Thyroid gland (tissue), 4 donors: Measurements from ENCODE around the gene LIF. TPM values are rescaled to one million over a fixed set of nuclear protein-coding genes. Genes with fewer than 3 reads are reported as not detected.

ENCODE experiments used
- DNase-seq, 2 donors: peaks; one replicate each; pipeline ENCODE4 v3.0.0-alpha.2; 2019
- H3K27ac ChIP-seq, 3 donors: fragments of 200-600 bp; sonication (generic); 1 replicate in 2 of 3; 2 replicates in 1 of 3; pipeline ENCODE4 v1.5.1; 2016 to 2019; ENCODE audit warnings: mild to moderate bottlenecking in 1 of 3, moderate library complexity in 1 of 3
- H3K27me3 ChIP-seq: fragments of 200-600 bp; sonication (generic); one replicate; pipeline ENCODE4 v1.5.1; 2019
- H3K36me3 ChIP-seq, 2 donors: fragments of 200-600 bp; sonication (generic); one replicate each; pipeline ENCODE4 v1.5.1; 2016 to 2019
- H3K4me1 ChIP-seq, 2 donors: fragments of 200-600 bp; sonication (generic); one replicate each; pipeline ENCODE4 v1.5.1; 2017 to 2019
- H3K4me3 ChIP-seq, 3 donors: fragments of 200-600 bp; sonication (generic); replicated peaks in 1 of 3; 1 replicate in 2 of 3; 2 replicates in 1 of 3; pipeline ENCODE4 v1.5.1; 2016; ENCODE audit warnings: mild to moderate bottlenecking in 1 of 3
- H3K9me3 ChIP-seq: fragments of 200-600 bp; sonication (generic); one replicate; pipeline ENCODE4 v1.5.1; 2017
- POLR2A ChIP-seq, 2 donors: fragments of 450-650 bp; IDR thresholded peaks; one replicate each; pipeline ENCODE4 v1.6.1; 2017; ENCODE audit warnings: antibody characterized with exemption in 2 of 2, mild to moderate bottlenecking in 2 of 2, moderate library complexity in 1 of 2
- WGBS, 2 donors: methylation state at CpG; one replicate each; pipeline ENCODE4 v1.1.5; 2017; 5-methylcytosine and 5-hydroxymethylcytosine counted together
- intact Hi-C: fragments of 100-400 bp; cut with DNase I; formaldehyde crosslinking; loops from one replicate; pipeline ENCODE4 v1.15.1; 2023
- total RNA-seq, 4 donors: library from RNA; depleted of rRNA; stranded (reverse); fragments of >200 nt; gene quantifications; one replicate each; pipeline ENCODE4 v1.2.3, GENCODE V29; 2016
- TF ChIP-seq, protein P1 (sequence below), 6 experiments: fragments of 200-600 bp in 3 of 6; fragments of 450-650 bp in 3 of 6; sonication (generic) in 3 of 6; IDR thresholded peaks; one replicate each; pipeline ENCODE4 v1.5.1; 2016 to 2019; ENCODE audit warnings: antibody characterized with exemption in 6 of 6, mild to moderate bottlenecking in 2 of 6, inconsistent platforms in 1 of 6, moderate library complexity in 1 of 6

Gene LIF
- total RNA-seq, 4 donors from 2014 or later, result 0.89 to 2.6 (median 2.2) TPM

DNA sequence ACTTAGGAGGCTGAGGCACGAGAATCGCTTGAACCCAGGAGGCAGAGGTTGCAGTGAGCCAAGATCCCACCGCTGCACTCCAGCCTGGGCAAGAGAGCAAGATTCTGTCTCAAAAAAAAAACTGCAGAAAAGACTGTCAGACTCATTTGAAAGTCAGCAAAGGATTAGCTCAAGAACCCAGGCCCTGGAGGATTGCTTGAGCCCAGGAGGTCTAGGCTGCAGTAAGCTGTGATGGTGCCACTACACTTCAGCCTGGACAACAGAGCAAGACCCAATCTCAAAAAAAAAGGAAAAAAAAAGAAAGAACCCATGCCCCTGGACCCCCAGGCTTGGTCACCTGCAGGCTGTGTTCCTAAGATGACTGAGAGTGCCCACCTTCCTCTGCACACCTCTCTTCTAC is 16.2 kb downstream of the LIF start:
- H3K36me3 ChIP-seq, result no peaks in the 10 kb centered on the region
- DNase-seq, result no peak
- no peak overlapping the region for H3K4me3 ChIP-seq
- WGBS, 2 donors, result 91 to 96% methylated on average over 3 of the region's 3 CpGs
- intact Hi-C loops, result no loop called here
- no peaks in the 10 kb centered on the region for H3K9me3 ChIP-seq
- peaks cover 6 to 9% of the 10 kb centered on the region in 2 donors for H3K4me1 ChIP-seq
- TF ChIP-seq POLR2A (IDR thresholded peaks at IDR 0.05), result no peak
- TF ChIP-seq, protein P1, sequence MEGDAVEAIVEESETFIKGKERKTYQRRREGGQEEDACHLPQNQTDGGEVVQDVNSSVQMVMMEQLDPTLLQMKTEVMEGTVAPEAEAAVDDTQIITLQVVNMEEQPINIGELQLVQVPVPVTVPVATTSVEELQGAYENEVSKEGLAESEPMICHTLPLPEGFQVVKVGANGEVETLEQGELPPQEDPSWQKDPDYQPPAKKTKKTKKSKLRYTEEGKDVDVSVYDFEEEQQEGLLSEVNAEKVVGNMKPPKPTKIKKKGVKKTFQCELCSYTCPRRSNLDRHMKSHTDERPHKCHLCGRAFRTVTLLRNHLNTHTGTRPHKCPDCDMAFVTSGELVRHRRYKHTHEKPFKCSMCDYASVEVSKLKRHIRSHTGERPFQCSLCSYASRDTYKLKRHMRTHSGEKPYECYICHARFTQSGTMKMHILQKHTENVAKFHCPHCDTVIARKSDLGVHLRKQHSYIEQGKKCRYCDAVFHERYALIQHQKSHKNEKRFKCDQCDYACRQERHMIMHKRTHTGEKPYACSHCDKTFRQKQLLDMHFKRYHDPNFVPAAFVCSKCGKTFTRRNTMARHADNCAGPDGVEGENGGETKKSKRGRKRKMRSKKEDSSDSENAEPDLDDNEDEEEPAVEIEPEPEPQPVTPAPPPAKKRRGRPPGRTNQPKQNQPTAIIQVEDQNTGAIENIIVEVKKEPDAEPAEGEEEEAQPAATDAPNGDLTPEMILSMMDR (IDR thresholded peaks at IDR 0.05), result no peak
- H3K27ac ChIP-seq, result no peak overlapping the region
- no peaks in the 10 kb centered on the region for H3K27me3 ChIP-seq

DNA sequence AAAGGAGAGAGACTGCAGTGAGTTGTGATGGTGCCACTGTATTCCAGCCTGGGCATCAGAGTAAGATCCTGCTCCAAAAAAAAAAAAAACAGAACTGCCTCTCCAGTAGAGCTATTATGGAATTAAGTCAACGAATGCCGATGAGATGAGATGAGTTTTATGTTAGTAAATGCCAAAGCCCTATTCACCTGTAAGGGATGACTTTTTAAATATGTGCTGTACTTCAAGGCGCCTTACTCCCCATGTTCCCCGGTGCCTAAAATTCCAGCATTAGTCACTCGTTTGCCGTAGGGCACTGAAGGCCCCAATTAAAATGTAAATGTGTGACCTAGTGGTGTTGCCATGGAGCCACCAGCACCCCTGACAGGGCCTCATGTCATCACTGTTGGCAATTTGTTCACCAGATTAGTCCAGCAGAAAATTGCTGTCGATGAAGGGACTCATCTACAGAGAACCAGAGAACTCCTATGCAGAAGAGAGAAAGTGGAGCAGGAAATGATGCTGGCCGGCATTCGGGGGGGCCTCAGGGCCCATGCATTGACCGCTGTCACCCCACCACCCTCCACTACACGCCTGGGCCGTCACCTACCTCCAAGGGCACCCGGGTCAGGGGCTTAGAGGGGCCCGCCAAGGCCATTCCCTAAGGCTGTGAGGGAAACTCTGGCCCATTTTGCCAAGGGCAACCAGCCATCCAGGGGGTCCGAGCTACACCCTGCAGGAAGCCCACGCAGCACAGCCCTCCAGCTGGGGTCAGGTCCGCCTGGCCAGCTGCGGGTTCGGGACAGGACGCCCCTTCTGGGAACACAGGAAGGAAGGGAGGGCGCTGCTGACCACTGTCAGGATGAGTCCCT is 17.8 kb downstream of the LIF start:
- Histone ChIP-seq H3K4me1 (no peaks in the 10 kb centered on the region), H3K36me3 (no peaks in the 10 kb centered on the region), H3K27me3 (no peaks in the 10 kb centered on the region), H3K9me3 (no peaks in the 10 kb centered on the region), H3K4me3 (no peak overlapping the region), H3K27ac (no peak overlapping the region)
- 62 to 74% methylated on average over 15 to 20 of the region's 21 CpGs for WGBS, 2 donors
- DNase-seq, result no peak
- TF ChIP-seq, protein P1 (IDR thresholded peaks at IDR 0.05), result no peak
- TF ChIP-seq POLR2A (IDR thresholded peaks at IDR 0.05), result no peak
- intact Hi-C loops, result no loop called here

DNA sequence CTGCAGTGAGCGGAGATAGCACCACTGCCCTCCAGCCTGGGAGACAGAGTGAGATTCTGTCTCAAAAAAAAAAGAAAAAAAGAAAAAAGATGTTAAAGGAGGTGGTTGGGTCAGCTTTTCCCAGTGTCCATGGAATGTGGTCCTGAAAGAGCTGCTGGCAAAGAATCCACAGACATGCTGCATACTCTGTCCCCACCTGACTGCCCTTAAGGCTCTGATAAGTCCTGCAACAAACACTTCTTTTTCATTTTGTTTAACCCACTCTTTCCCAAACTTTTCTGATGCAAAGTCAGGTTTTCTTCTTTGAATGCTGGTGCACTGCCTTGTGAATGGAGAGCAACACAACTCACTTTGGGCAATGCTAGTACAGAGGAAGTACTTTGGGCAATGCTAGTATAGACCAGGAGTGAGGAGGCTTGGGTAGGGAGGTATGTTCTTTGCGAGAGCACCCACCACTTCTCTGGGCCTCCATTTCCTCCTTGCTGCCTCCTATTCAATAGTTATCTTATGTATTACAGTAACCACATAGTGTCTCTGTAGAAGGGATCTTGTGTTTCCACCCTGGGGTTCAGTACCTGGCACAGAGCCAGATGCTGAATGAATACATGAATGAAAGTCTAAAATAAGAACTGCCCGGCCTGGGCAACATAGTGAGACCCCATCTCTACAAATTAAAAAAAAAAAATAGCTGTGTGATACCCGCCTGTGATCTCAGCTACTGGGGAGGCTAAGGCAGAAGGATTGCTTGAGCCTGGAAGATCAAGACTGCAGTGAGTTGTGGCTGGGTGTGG is 18.9 kb downstream of the LIF start:
- TF ChIP-seq, protein P1 (IDR thresholded peaks at IDR 0.05), result no peak
- TF ChIP-seq POLR2A (IDR thresholded peaks at IDR 0.05), result no peak
- intact Hi-C loops, result no loop called here
- 91 to 96% methylated on average over 4 of the region's 4 CpGs for WGBS, 2 donors
- Histone ChIP-seq H3K27me3 (no peaks in the 10 kb centered on the region), H3K36me3 (no peaks in the 10 kb centered on the region), H3K4me1 (no peaks in the 10 kb centered on the region), H3K27ac (no peak overlapping the region), H3K9me3 (no peaks in the 10 kb centered on the region), H3K4me3 (no peak overlapping the region)
- DNase-seq, result no peak

DNA sequence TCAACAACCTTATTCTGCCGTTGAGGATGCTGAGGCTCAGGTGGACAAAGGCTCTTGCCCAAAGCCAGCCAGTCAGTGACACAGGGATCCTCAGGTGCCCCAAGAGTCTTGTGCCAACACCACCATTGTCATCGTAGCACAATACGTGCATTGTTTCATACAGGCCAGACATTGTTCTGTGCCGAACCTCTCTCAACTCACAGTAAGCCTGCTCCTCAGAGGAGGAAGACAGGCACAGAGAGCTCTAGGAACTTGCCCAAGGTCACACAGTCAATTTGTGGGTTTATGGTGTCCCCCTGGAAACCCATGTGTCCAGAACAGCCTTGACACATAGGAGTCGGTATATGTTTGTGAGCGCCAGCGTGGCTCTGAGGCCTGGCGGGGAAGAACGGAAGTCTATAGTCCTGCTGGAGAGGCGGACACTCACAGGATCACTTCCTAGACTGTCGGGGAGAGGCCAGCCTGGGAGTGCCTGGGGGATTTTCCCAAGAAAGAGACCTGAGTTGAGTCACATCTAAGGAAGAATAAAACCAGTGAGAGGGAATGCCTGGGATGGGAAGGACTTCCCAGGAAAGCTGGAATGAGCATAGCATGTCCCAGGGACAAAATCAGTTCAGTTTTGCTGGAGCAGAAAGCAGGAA is 20.2 kb downstream of the LIF start:
- no peaks in the 10 kb centered on the region for H3K4me1 ChIP-seq
- no peak overlapping the region for H3K27ac ChIP-seq
- WGBS, 2 donors, result 91 to 92% methylated on average over 11 of the region's 11 CpGs
- intact Hi-C loops, result no loop called here
- H3K36me3 ChIP-seq, result no peaks in the 10 kb centered on the region
- H3K9me3 ChIP-seq, result no peaks in the 10 kb centered on the region
- no peak for TF ChIP-seq POLR2A (IDR thresholded peaks at IDR 0.05)
- TF ChIP-seq, protein P1 (IDR thresholded peaks at IDR 0.05), result no peak
- no peak overlapping the region for H3K4me3 ChIP-seq
- H3K27me3 ChIP-seq, result no peaks in the 10 kb centered on the region
- DNase-seq, result no peak
